GM19043 (cell line): Measurements from ENCODE around the gene LDLRAD4.
"Not testable (repeated sequence)": the region's sequence is repeated elsewhere in the genome, so short reads cannot be mapped to it uniquely, and the experiment has no call there.

ENCODE experiments used
- ATAC-seq: cut with Tn5 transposase; IDR thresholded peaks from one replicate; pipeline ENCODE4 v1.9.1; 2021; ENCODE audit warnings: low read depth; ENCODE audit not compliant: unreplicated experiment

The LDLRAD4 gene

GRCh38 chr18:13476312-13476711, 257.8 kb downstream of the LDLRAD4 start:
- not testable (repeated sequence) for ATAC-seq

- ATAC-seq = no peak
These were observed 258.7 kb downstream of the LDLRAD4 start for GRCh38 chr18:13477147-13477683.

- ATAC-seq = no peak
These were observed 262.2 kb downstream of the LDLRAD4 start for GRCh38 chr18:13480571-13481255.

DNA sequence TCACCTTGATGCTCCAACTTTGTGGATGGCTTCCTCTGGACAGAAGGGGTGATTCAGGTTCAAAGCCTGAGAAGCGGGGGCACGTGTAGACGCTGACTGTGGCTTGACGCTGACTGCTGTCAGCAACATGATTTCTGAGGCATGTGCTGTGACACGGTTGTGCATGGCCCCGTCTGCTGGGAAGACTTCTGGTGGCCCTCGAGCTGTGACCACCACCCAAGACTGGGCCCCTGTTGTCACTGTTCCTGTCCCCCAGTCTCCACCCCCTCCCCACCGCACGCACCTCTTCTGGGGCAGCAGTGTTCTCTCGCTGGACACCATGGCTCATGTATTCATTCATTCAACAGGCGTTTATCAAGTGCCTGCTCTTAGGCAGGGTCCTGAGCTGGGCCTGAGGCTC, 262.8 kb downstream of the LDLRAD4 start:
- ATAC-seq = no peak

DNA sequence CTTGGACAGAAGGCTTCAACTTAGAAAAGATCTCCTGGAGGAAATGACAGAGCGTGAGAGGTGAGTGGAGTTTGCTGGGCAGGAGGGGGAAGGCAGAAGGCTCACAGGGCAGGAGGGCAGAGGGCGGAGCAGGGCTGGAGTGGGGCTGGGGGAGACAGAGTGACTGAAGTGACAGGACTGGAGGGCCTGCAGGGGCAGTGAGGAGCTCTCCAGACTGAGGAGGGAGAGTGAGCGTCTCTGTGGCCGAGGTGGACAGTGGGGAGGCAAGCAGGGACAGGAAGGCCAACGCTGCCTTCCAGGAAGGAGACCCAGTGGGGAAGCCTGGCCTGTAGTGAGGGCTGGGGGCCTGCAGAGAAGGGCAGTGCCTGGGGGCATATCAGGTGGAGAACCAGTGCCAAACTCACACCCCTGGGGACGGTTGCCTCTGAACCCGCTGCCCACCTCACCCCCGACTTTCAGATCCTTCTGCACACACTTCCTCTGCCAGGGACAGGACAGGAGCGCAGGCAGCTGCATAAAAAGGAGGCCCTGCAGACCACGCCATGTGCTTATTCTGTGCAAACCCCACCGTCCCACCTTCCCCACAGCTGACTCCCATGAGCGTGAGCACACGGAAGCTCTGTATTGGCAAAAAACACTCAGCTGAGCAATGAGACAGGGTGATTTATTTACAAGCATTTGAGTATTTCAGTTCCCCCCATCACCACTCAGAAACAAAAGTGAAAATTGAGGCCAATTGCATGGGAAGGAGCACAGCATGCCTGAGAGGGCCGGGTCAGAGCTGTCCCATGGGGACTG, 263.5 kb downstream of the LDLRAD4 start:
- ATAC-seq = peak; percentile 93

GRCh38 chr18:13482618-13482945, 264.0 kb downstream of the LDLRAD4 start:
- ATAC-seq = no peak

GRCh38 chr18:13483316-13484270, 265.0 kb downstream of the LDLRAD4 start:
- ATAC-seq = no peak

DNA sequence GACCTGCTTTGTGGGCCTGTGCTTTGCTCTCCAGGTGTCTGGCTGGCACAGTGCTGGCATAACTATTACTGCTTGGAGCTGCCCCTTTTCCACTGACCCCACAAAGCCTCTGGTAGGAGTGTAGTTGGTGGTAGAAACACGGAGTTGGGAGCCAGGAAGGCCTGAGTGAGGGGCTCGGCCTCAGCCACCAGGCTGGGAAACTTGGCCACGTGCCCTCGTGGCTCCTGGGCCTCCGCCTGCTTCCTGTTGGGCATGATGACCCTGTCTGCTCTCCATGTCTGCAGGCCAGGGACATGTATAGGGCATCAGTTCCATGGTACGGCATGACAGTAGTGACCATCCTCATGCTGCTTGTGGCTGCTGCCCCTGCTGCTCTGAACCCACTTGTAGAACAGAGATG, 266.6 kb downstream of the LDLRAD4 start:
- ATAC-seq = no peak

- ATAC-seq = no peak
These were observed 267.0 kb downstream of the LDLRAD4 start for GRCh38 chr18:13485604-13486003.

- ATAC-seq = no peak
These were observed 267.7 kb downstream of the LDLRAD4 start for GRCh38 chr18:13486284-13486683.

DNA sequence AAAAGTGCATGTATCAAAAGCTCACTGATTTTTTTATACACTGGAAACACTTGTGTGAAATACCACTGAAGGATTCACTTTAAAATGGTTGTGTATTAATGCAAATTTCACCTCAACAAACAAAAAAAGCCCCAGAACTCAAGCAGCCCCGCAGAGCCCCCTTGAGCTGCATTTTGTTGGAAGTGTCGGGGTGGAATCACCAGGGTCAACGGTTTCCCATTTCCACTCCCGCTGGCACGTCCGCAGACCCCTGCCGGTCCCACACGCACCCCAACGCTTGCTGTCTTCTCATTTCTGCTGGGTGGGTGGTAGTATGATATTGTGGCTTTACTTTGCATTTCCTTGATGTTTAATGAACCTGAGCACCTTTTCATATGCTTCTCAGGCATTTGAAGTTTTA, 268.1 kb downstream of the LDLRAD4 start:
- ATAC-seq = no peak

DNA sequence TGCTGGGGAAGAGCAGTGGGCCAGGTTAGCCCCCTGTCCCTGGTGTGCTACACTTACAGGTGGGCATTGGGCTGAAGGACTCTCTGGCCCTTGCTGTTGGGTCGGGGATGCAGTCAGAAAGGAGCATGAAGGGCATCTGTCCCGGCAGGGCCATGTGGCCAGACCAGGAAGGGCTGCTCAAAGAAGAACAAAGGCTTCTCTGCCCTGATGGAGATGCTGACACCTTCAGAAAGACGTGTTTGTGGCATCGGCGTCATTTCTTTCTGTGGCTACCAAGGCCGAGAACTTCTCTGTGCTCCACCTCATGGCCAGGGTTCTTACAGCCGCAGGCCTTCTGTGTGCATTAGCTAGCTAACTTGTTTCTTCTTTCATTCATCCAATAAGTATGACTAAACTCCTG, 268.7 kb downstream of the LDLRAD4 start:
- ATAC-seq = no peak

DNA sequence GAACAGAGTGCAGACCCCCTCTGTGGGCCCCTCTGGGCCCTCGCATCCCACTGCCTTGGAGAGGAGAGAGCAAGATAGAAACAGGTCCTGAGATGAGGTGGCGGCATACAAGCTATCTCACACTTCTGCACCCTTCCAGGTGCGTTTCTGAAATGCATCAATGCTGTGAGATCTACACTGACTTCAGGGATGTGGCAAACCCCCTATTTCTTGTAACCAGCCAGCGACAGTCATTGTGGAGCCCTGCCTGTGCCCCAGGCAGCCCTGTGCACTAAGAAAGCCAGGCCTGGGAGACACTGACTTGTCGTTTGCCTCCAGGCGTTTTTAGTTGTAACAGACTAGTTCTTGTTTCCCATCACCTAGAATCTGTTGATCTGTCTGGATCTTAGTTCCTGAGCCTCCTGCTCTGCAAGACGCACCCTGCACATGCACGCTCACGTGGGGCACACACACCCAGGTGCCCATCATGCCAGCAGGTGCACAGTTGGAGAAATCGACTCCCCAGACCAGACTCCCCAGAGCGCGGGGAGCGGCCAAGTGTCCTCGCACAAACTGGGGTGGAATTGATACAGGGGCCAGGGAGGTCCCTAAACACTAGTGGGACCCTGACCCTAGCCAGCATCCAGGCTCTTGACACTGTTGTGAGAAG, 269.8 kb downstream of the LDLRAD4 start:
- no peak for ATAC-seq

DNA sequence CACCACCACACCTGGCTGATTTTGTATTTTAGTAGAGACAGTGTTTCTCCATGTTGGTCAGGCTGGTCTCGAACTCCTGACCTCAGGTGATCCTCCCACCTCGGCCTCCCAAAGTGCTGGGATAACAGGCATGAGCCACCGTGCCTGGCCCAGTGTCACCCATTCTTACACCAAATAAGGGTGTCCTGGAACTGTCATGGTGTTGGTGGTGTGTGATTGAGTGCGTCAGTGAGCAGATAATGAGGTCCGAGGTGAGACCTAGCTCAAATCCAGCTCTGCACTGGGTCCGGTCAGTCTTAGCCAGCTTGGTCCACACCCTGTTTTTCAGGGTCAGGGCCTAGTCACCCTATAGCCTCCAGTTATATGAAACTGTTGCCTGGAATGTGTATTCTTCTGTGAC, 270.7 kb downstream of the LDLRAD4 start:
- ATAC-seq = not testable (repeated sequence)

DNA sequence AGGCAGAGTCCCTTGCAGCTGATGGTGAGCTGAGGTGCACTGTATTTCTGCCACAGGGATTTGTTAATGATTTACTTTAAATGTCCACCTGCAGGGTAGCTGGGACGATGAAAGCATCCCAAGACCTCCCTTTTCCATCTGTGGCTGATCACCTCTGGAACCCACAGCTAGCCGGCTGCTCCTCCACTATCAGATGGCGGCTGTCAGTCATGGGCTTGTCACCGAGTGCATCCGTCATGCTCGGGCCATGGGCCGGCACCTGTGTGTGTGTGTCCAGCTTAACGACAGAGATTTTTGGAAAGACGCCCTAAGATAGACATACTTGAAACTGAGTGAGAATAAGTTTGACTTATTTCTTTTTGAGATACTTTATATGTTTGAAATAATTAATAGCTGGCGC, 272.6 kb downstream of the LDLRAD4 start:
- ATAC-seq = no peak

- ATAC-seq = no peak
These were observed 273.8 kb downstream of the LDLRAD4 start for GRCh38 chr18:13492314-13492713.

- ATAC-seq = no peak
These were observed 274.5 kb downstream of the LDLRAD4 start for GRCh38 chr18:13493079-13493478.

DNA sequence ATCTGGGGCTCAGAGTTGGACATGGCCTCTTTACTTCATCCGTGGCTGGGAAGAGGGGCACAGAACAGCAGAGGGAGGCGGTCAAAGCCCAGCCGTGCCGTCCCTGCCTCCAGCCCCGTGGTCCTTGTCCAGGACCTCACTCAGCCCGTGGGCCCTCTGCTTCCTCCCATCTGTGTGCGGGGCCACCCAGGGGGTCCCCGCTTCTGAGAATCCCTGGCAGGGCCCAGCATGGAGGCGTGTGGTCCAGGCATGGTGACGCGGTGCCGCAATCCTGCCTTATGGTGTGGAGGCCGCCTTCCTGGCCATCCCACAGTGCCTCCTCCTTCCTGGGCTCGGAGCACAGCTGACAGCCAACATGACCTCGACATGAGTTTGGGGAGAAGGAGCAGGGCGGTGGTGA, 275.2 kb downstream of the LDLRAD4 start:
- no peak for ATAC-seq

DNA sequence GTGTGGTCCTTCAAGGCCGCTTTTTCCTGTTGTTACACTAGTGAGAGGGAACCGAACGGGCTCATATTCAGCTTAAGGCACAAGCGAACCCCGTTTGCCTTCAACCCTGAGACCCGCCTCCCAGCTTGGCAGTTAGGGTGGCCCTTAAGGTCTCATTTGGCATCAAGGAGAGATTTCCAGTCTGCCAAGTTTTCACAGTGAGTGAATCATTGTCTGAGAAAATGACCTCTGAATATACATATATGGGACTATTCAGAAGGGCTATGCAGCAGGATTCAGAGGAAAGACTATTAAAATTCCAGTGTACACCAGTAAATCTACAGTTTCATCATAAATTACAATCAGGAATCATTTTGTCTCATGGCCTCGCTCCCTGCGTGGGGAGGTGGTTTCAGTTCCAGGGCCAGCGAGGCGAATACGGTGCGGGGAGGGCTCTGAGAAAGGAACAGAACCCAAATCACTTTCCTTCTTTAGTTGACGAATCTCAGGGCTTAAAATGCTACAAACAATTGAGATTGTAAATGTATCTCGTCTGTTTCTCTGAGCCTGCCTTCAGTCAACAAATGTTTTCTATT, 276.4 kb downstream of the LDLRAD4 start:
- no peak for ATAC-seq

DNA sequence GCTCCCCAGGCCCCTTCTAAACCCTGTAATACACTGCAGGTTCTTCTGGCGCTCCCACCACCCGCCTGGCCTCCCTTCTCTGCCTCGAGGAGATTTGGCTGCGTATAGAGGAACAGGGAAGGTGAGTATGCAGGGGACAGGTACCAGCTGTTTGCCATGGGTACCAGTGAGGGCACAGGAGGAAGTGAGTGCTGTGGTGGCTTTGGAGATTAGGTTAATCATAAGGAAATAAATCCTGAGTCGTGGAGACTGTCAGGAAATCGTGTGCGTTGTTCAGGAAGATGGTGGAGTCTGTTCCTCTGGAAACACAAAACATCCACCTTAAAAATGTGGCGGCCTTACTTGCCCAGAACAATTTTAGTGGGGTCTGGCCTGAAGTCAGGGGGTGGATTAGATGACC, 277.4 kb downstream of the LDLRAD4 start:
- no peak for ATAC-seq
